ENCODE results near the gene MBD1.
"Not testable (repeated sequence)": the region's sequence is repeated elsewhere in the genome, so short reads cannot be mapped to it uniquely, and the experiment has no call there.

MBD1 gene

DNA sequence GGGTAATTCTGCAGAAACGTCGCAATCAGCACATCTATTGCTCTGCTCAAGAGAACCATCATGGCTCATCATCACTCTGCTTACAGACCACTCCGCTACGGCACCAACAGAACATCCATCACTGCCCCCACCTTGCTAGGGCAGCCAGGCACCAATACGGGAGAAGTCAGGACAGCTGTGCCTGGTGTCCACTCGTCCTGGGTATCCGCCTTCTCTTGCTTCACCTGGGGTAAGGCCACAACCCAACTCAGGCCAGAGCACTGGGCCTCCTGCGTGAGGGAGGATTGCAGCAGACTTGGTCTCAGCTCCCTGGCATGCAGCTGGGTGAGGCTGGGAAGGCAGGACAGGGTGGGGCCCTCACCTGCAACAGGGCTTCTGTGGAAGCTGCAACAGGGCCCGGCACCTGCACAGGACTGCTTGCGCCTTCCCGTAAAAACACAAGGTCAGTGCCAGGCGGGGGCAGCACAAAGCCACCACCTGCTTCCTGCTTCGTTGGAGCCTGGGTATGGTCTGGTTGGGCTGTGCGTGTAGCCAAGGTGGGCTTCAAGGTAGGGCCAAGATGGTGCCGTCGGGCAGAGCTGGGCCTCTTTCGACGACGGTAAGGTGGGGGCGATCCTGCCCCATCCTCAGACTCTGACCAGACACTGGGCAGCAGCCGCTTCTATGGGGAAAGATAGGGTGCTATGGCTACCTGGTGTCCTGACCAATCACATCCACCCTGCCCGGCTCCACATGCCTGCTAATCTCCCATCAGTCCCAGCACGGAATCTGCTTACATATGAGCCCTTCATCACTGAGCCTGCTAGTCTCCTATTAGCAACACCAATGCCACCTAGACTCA is 7.9 kb downstream of the MBD1 start:
- H3K4me2 ChIP-seq, result no peak overlapping the region
- no peak overlapping the region for H3K9ac ChIP-seq
- peaks cover 93 to 97% (median 95%) of the 10 kb centered on the region in 11 experiments for H3K36me3 ChIP-seq
- H3K4me3 ChIP-seq, result no peak overlapping the region
- H3K27me3 ChIP-seq, result no peaks in the 10 kb centered on the region
- TF ChIP-seq Cebpa-rat (IDR thresholded peaks at IDR 0.05), result no peak
- H4K20me1 ChIP-seq, result peaks cover 5 to 63% (median 21%) of the 10 kb centered on the region in 11 experiments; a peak in 15 of 22 replicates
- peaks cover 0 to 7% (median 4%) of the 10 kb centered on the region in 10 experiments; a peak in 16 of 20 replicates for H3K4me1 ChIP-seq
- no peaks in the 10 kb centered on the region for H3K9me3 ChIP-seq (replicated peaks in 1 of 11)
- H3K27ac ChIP-seq, result no peak overlapping the region

DNA sequence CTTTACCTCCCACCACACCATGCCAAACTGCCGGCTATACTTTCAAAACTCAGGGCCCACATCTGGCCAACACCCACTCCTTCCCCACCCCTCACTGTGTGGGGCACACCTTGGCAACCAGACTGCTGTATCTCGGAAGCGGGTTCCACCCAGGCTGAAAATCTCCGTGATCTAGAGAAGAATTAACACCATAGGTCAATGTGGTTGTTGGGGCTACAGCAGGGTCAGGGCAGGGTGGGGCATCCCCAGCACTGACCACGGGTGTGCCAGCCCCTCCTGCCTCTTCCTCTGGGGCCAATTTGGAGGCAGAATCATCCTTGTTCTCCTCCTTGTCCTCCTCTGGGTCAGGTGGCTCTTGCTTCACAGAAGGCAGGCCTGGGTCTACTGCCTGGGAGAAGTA is 8.8 kb downstream of the MBD1 start:
- no peaks in the 10 kb centered on the region for H3K9me3 ChIP-seq (replicated peaks in 1 of 11)
- H3K36me3 ChIP-seq, result peaks cover 85 to 90% (median 88%) of the 10 kb centered on the region in 11 experiments
- TF ChIP-seq Cebpa-rat (IDR thresholded peaks at IDR 0.05), result no peak
- H3K4me1 ChIP-seq, result peaks cover 2 to 15% (median 12%) of the 10 kb centered on the region in 10 experiments
- no peak overlapping the region for H3K9ac ChIP-seq
- no peak overlapping the region for H3K4me2 ChIP-seq
- no peaks in the 10 kb centered on the region for H3K27me3 ChIP-seq
- no peak overlapping the region for H3K27ac ChIP-seq
- H3K4me3 ChIP-seq, result no peak overlapping the region
- H4K20me1 ChIP-seq, result peaks cover 5 to 65% (median 18%) of the 10 kb centered on the region in 11 experiments; a peak in 16 of 22 replicates

DNA sequence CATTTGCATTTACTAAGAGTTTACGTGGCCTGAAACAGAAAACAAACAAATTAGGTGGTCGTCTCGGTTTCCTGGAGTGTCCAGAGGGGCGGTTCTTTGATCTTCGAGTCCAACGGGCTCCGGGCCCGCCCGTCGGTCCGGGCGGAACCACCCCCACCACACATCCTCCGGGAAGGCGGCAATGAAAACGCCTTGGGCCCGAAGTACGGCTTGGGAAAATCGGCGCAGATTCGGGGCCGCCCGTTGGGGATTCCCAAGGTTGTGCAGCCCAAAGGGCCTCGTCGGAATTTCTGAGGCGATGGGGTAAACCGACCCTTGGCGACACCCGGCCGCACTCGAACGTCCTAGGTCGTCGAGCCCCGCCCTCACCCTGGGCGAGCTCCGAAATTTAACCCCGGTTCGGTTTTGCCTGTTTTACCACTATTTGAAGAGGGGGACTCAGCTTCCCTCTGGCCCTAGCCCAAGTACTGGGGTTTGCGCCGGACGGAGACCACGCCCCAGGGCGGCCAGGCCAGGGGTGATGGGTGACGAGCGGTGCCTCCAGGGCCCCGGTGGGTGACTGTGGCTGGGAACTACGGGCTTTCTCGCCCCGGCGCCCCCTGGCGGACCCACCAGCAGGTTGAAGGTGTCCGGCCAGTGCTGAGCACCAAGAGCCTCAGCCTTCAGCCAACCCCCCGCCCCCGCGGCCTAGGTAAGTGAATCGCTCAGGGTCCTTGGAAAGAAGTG is 13.1 kb downstream of the MBD1 start:
- H3K36me3 ChIP-seq, result peaks cover 43 to 53% (median 47%) of the 10 kb centered on the region in 11 experiments
- no peaks in the 10 kb centered on the region for H3K9me3 ChIP-seq (replicated peaks in 1 of 11)
- peak overlapping the region; percentile 43 to 68 (median 53); a peak in 19 of 20 replicates for H3K4me3 ChIP-seq
- peak overlapping the region; percentile 24 to 73 (median 50); a peak in 18 of 22 replicates for H3K9ac ChIP-seq
- peak overlapping the region in 6 of 11 experiments; percentile 5 to 58 (median 23); a peak in 8 of 22 replicates for H3K27ac ChIP-seq
- peaks cover 2 to 38% (median 12%) of the 10 kb centered on the region in 11 experiments; a peak in 13 of 22 replicates for H4K20me1 ChIP-seq
- no peak for TF ChIP-seq Cebpa-rat (IDR thresholded peaks at IDR 0.05)
- H3K27me3 ChIP-seq, result no peaks in the 10 kb centered on the region
- H3K4me2 ChIP-seq, result peak overlapping the region; percentile 76 to 96 (median 89)
- H3K4me1 ChIP-seq, result peaks cover 19 to 35% (median 31%) of the 10 kb centered on the region in 10 experiments

DNA sequence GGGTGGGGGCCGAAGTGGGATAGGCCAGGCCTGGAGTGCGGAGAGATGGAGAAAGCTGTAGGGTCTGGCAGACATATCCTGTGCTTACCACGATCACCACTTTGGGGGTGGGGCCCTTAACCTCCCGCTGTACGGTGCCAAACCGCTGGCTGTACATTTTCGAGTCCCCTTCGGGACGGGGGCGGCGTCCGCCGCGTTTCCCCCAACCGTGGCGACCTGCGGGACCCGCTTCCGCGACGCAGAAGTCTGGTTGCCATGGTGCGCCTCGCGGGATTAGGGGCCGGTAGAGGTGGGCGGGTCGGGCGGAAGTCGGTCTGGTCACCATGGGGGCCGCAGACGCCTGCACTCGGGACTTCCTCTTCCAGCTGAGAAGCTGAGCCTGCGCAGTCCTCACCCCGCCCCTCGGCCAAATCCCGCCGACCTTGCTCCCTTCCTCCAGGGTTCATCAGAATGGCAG is 15.0 kb downstream of the MBD1 start, which contains the start of gene CFAP53:
Gene CFAP53 (minus strand): TSS at position 248 of the 457 bp plus-strand sequence. CDS start 91 bp downstream, at position 157.
- peaks cover 19 to 35% (median 31%) of the 10 kb centered on the region in 10 experiments for H3K4me1 ChIP-seq
- H3K4me3 ChIP-seq, result peak within 1 kb of the TSS; percentile 52 to 73 (median 66)
- H3K36me3 ChIP-seq, result peaks cover 24 to 34% (median 28%) of the 10 kb centered on the region in 11 experiments
- H3K27me3 ChIP-seq, result no peaks in the 10 kb centered on the region
- H4K20me1 ChIP-seq, result peaks cover 0 to 23% (median 6%) of the 10 kb centered on the region in 11 experiments; a peak in 12 of 22 replicates
- H3K9me3 ChIP-seq (replicated peaks in 1 of 11), result no peaks in the 10 kb centered on the region
- TF ChIP-seq Cebpa-rat (IDR thresholded peaks at IDR 0.05), result no peak
- H3K27ac ChIP-seq, result peak within 1 kb of the TSS in 10 of 11 experiments; percentile 39 to 78 (median 54); a peak in 17 of 22 replicates
- peak within 1 kb of the TSS; percentile 52 to 76 (median 66); a peak in 20 of 22 replicates for H3K9ac ChIP-seq
- H3K4me2 ChIP-seq, result peak within 1 kb of the TSS; percentile 76 to 96 (median 89)

DNA sequence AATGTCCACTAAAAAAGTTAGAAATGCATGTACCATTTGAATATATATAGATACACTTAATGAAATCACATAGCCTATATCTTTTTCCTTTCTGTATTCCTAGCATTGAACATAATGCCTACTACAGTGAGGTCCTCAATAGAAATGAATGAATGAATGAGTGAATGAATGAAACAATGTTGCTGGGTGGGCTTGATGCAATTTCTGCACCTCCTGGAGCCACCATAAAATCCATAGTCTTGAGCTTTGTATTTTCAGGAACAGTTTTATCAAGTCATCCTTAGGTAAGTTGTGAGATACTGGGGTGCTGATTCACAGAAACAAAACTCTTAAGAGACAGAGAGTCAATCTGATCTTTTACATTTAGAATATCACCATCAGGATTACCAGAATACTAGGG is 18.3 kb downstream of the MBD1 start:
- Histone ChIP-seq H3K36me3 (peaks cover 0 to 7% (median 0%) of the 10 kb centered on the region in 11 experiments; a peak in 4 of 22 replicates), H3K27ac (no peak overlapping the region), H3K27me3 (no peaks in the 10 kb centered on the region), H3K4me2 (no peak overlapping the region), H4K20me1 (peaks cover 0 to 2% (median 0%) of the 10 kb centered on the region in 11 experiments; a peak in 3 of 22 replicates), H3K9ac (no peak overlapping the region), H3K9me3 (replicated peaks in 1 of 11) (peaks cover 0 to 6% (median 5%) of the 10 kb centered on the region in 11 experiments; a peak in 9 of 22 replicates), H3K4me3 (no peak overlapping the region), H3K4me1 (peaks cover 18 to 25% (median 23%) of the 10 kb centered on the region in 10 experiments)
- TF ChIP-seq Cebpa-rat (IDR thresholded peaks at IDR 0.05), result no peak

DNA sequence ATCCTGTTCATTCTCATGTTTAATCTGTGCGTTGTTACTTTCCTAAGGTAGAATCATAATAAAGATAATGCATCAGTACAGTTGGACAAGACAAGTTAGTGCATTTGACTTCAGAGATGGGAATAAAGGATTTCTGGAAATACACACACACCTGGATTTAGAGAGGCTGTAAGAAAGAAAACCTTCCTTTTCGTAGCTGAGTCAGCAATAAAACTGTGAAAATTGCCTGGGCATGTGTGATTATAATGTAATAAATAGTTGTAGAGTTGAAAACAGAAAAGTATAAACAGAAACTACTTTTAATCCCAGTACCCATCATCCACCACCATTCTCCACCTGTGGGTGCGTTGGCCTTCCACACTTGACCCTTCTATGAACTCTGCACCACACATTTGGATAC is 30.4 kb downstream of the MBD1 start:
- H3K36me3 ChIP-seq, result no peaks in the 10 kb centered on the region
- no peak overlapping the region for H3K27ac ChIP-seq
- H3K9ac ChIP-seq, result no peak overlapping the region
- H3K4me2 ChIP-seq, result no peak overlapping the region
- TF ChIP-seq Cebpa-rat (IDR thresholded peaks at IDR 0.05), result no peak
- no peaks in the 10 kb centered on the region for H3K9me3 ChIP-seq (replicated peaks in 1 of 11)
- H3K4me3 ChIP-seq, result no peak overlapping the region
- H4K20me1 ChIP-seq, result no peaks in the 10 kb centered on the region
- no peaks in the 10 kb centered on the region for H3K4me1 ChIP-seq
- H3K27me3 ChIP-seq, result no peaks in the 10 kb centered on the region

DNA sequence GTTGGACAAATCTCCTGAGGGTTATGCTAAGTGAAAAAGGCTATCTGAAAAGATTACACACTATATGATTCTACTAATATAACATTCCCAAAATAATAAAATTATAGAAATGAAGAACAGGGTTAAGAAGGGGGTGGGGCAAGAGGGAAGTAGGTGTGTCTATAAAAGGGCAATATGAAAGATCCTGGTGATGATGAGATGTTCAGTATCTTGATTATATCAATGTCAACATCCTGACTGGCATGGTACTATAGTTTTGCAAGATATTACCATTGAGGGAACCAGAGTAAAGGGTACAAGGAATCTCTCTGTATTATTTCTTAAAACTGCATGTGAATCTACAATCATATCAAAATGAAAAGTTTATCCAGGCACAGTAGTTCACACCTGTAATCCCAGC is 31.7 kb downstream of the MBD1 start:
- Histone ChIP-seq H3K27me3 (no peaks in the 10 kb centered on the region), H3K4me2 (no peak overlapping the region), H3K9ac (no peak overlapping the region), H3K4me3 (no peak overlapping the region), H3K27ac (no peak overlapping the region), H4K20me1 (no peaks in the 10 kb centered on the region), H3K4me1 (no peaks in the 10 kb centered on the region), H3K36me3 (no peaks in the 10 kb centered on the region), H3K9me3 (replicated peaks in 1 of 11) (peaks cover 0 to 6% (median 3%) of the 10 kb centered on the region in 11 experiments; a peak in 16 of 22 replicates)
- no peak for TF ChIP-seq Cebpa-rat (IDR thresholded peaks at IDR 0.05)

DNA sequence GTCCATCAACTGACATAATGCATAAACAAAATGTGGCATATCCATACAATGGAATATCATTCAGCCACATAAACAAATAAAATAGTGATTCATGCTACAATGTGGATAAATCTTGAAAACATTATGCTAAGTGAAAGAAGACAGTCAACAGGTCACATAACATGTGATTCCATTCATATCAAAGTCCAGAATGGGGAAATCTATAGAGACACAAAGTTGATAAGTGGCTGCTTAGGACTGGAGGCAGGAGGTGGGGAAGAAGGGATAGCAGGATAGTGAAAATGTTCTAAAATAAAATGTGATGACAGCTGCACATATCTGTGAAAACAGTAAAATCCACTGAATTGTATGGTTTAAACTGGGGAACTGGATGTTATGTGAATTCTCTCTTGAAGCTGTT is 33.8 kb downstream of the MBD1 start:
- H3K4me1 ChIP-seq, result no peaks in the 10 kb centered on the region
- H4K20me1 ChIP-seq, result no peaks in the 10 kb centered on the region
- H3K27me3 ChIP-seq, result no peaks in the 10 kb centered on the region
- H3K4me2 ChIP-seq, result no peak overlapping the region
- no peak for TF ChIP-seq Cebpa-rat (IDR thresholded peaks at IDR 0.05)
- no peak overlapping the region for H3K4me3 ChIP-seq
- no peak overlapping the region for H3K27ac ChIP-seq
- no peaks in the 10 kb centered on the region for H3K36me3 ChIP-seq
- H3K9me3 ChIP-seq (replicated peaks in 1 of 11), result peaks cover 8 to 24% (median 21%) of the 10 kb centered on the region in 11 experiments; a peak in 21 of 22 replicates
- H3K9ac ChIP-seq, result no peak overlapping the region

DNA sequence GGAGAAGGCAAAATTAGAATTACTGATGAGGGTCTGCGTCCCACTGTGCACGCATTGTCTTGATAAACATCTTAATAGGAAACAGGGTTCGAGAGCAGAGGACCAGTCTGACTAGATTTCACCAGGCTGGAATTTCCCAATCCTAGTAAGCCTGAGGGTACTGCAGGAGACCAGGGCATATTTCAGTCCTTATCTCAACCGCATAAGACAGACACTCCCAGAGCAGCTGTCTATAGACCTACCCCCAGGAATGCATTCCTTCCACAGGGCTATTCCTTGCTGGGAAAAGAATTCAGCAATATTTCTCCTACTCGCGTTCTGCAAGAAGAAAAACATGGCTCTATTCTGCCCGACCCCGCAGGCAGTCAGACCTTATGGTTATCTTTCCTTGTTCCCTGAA is 39.6 kb downstream of the MBD1 start:
- not testable (repeated sequence) for H3K27me3 ChIP-seq, H3K27ac ChIP-seq, H3K36me3 ChIP-seq, H4K20me1 ChIP-seq, H3K4me2 ChIP-seq, H3K4me1 ChIP-seq, H3K9ac ChIP-seq, H3K4me3 ChIP-seq
- H3K9me3 ChIP-seq (replicated peaks in 1 of 11), result peaks cover 31 to 51% (median 46%) of the 10 kb centered on the region in 11 experiments
